GM19438 (cell line): ENCODE data around the gene GEMIN5.

Experiments used
- ATAC-seq: cut with Tn5 transposase; IDR thresholded peaks from one replicate; pipeline ENCODE4 v1.9.1; 2021; ENCODE audit warnings: low read depth; ENCODE audit not compliant: unreplicated experiment

GEMIN5 gene

GRCh38 chr5:154857530-154858296 is 80.3 kb downstream of the GEMIN5 start:
- ATAC-seq: peak; percentile 63

GRCh38 chr5:154851351-154851750 is 86.7 kb downstream of the GEMIN5 start:
- ATAC-seq: no peak

- ATAC-seq: no peak
Measured at GRCh38 chr5:154850255-154851062, 87.6 kb downstream of the GEMIN5 start, which contains the start of gene FAXDC2. TSS of gene FAXDC2 (minus strand) at chr5:154850603. CDS start at chr5:154838178, 12,425 bp downstream.

- no peak for ATAC-seq
Measured at GRCh38 chr5:154849791-154850201, 88.2 kb downstream of the GEMIN5 start.

GRCh38 chr5:154849264-154849785 is 88.7 kb downstream of the GEMIN5 start:
- no peak for ATAC-seq

GRCh38 chr5:154844809-154845208 is 93.2 kb downstream of the GEMIN5 start:
- no peak for ATAC-seq

GRCh38 chr5:154842689-154843530 is 95.1 kb downstream of the GEMIN5 start:
- ATAC-seq: no peak

- ATAC-seq: no peak
Measured at GRCh38 chr5:154841273-154841661, 96.7 kb downstream of the GEMIN5 start.

- ATAC-seq: no peak
Measured at GRCh38 chr5:154840435-154841272, 97.4 kb downstream of the GEMIN5 start.
